Globus pallidus (tissue), 1 donor: ENCODE measurements around the gene MAPK8IP1.

Experiments used
- DNase-seq: peaks from one replicate; pipeline ENCODE4 v3.0.0-alpha.2; 2015; ENCODE audit warnings: low spot score

MAPK8IP1 gene

GRCh38 chr11:45860348-45860747 lies 25.1 kb upstream of the MAPK8IP1 start:
- DNase-seq, result no peak

- no peak for DNase-seq
Observed at GRCh38 chr11:45860764-45861510, 24.5 kb upstream of the MAPK8IP1 start.

- DNase-seq, result no peak
Observed at GRCh38 chr11:45864041-45864440, 21.4 kb upstream of the MAPK8IP1 start.

GRCh38 chr11:45869551-45869950 lies 15.9 kb upstream of the MAPK8IP1 start:
- no peak for DNase-seq

- no peak for DNase-seq
Observed at GRCh38 chr11:45870706-45871105, 14.7 kb upstream of the MAPK8IP1 start.

GRCh38 chr11:45871638-45872037 lies 13.8 kb upstream of the MAPK8IP1 start:
- DNase-seq, result no peak

GRCh38 chr11:45872651-45873356 lies 12.6 kb upstream of the MAPK8IP1 start:
- DNase-seq, result peak; percentile 79

- DNase-seq, result no peak
Observed at GRCh38 chr11:45876401-45876800, 9.1 kb upstream of the MAPK8IP1 start.

GRCh38 chr11:45877221-45877620 lies 8.2 kb upstream of the MAPK8IP1 start:
- no peak for DNase-seq

- DNase-seq, result no peak
Observed at GRCh38 chr11:45877845-45878244, 7.6 kb upstream of the MAPK8IP1 start.

- DNase-seq, result no peak
Observed at GRCh38 chr11:45879803-45880686, 5.4 kb upstream of the MAPK8IP1 start.

GRCh38 chr11:45880772-45881570 lies 4.5 kb upstream of the MAPK8IP1 start:
- DNase-seq, result no peak

- DNase-seq, result no peak
Observed at GRCh38 chr11:45881708-45882368, 3.6 kb upstream of the MAPK8IP1 start.

- DNase-seq, result no peak
Observed at GRCh38 chr11:45884596-45885185, 760 bp upstream of the MAPK8IP1 start.

- DNase-seq, result no peak
Observed at GRCh38 chr11:45885921-45886721, 670 bp downstream of the MAPK8IP1 start.

GRCh38 chr11:45886816-45887520 lies 1.5 kb downstream of the MAPK8IP1 start:
- no peak for DNase-seq

- no peak for DNase-seq
Observed at GRCh38 chr11:45887587-45887986, 2.1 kb downstream of the MAPK8IP1 start.

GRCh38 chr11:45889555-45889954 lies 4.1 kb downstream of the MAPK8IP1 start:
- no peak for DNase-seq

GRCh38 chr11:45889966-45890365 lies 4.5 kb downstream of the MAPK8IP1 start:
- no peak for DNase-seq
